KOPT-K1 (cell line): ENCODE results near the gene GSG1L.
"Not testable (repeated sequence)": the region's sequence is repeated elsewhere in the genome, so short reads cannot be mapped to it uniquely, and the experiment has no call there.

Experiments used
- H3K27ac ChIP-seq: fragments of 200-600 bp; sonication (generic); 2 replicates; pipeline ENCODE4 v1.5.1; 2016; ENCODE audit warnings: antibody characterized with exemption, mild to moderate bottlenecking, low read depth, low read length; ENCODE audit not compliant: poor library complexity, severe bottlenecking
- H3K36me3 ChIP-seq: fragments of 200-600 bp; sonication (generic); 2 replicates; pipeline ENCODE4 v1.5.1; 2017; ENCODE audit warnings: antibody characterized with exemption, mild to moderate bottlenecking, low read length, moderate library complexity; ENCODE audit not compliant: insufficient read depth
- H3K9me3 ChIP-seq: fragments of 200-600 bp; sonication (generic); 2 replicates; pipeline ENCODE4 v1.5.1; 2017; ENCODE audit warnings: antibody characterized with exemption, low read length, mild to moderate bottlenecking; ENCODE audit not compliant: insufficient read depth, poor library complexity, severe bottlenecking

Gene GSG1L

DNA sequence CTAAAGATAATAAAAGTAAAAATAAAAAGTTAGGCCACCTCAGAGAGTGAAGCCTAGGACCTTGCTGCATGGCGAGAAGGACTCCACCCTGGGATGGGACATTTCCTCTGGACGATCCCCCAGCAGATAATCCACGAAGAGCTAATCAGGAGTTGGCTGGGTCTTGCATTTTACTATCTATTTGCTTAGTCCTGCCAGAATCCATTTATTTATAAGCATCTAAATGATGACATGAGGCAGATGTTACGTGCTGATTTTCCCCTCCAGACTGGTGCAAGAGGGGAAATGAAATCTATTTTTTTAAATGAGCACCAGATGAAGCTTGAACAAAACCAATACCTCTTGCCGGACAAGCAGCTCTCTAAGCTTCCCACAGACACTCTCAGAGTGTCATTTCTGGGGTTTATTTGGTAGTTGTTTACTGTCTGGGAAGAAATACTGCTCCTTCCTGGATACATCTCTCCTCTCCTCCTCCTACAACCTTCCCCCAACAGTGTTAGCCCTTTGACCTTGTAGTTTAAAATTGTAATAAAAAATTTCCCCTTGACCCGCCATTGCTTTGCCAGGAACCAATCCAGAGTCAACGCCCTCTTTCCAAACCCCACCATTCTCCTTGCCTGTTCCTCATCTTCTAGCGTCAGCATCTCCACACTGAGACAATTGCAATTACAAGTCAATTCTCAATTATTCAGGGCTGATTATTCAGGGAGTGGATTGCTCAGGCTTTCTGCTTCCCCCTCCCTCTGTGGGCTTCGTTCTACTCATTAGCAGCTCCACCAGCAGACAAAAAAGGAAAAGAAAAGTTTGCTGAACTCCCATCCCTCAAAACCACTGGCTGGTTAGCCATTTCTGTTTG, 63.0 kb downstream of the GSG1L start:
- H3K36me3 ChIP-seq, result no peaks in the 10 kb centered on the region
- no peak overlapping the region for H3K27ac ChIP-seq
- no peaks in the 10 kb centered on the region for H3K9me3 ChIP-seq

DNA sequence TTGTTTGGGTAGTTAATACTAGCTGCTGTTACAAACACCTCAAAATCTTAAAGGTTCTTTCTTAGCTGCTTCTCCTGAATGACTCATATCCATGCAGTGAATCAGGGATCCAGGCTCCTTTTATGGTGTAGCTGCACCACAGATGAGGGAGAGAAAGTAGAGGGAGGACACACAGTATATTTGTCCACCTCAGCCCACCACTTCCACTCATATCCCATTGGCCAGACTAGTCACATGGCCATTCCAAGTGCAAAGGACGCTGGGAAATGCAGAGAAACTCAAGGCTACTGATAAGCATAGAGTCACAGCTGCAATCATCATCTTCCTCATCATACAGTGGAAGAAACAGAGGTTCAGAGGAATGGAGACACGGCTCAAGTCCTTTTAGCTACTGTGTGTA, 63.8 kb downstream of the GSG1L start:
- Histone ChIP-seq H3K36me3 (no peaks in the 10 kb centered on the region), H3K27ac (no peak overlapping the region), H3K9me3 (no peaks in the 10 kb centered on the region)

DNA sequence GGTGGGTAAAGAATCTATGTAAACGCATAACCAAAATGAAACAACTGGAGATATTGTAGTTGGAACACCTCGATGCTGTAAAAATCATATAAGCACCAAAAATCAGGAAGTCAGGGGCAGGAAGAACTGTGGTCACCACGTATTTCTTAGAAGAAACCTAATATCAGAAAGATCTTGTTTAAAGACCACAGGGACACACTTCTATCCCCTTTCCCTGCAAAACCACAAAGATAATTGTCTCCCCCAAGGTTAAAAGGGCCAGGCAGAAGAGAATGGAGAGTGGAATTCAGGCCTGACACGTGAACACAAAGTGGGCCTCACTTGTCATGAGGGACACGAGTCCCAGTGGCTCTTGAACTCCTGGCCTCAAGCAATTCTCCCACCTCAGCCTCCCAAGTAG, 68.1 kb downstream of the GSG1L start:
- Histone ChIP-seq H3K27ac (no peak overlapping the region), H3K9me3 (peaks cover 12% of the 10 kb centered on the region), H3K36me3 (no peaks in the 10 kb centered on the region)

DNA sequence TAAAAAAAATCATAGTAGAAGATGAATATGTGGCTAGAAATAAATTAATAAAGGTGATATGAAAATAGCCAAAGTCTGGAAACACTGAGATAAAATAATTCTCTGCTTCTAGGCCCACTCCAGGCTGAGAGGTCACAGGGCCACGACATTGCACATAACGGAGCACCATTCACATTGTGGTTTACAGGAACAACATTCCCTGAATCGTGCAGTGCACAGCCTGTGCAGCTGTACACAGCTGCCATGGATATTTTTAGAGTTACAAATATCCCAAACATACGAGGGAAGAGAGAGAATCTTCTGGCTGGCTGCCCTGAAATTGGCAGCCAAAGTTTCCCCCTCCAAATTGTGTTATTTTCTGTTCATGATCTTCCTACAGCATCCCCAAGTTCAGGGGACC, 68.8 kb downstream of the GSG1L start:
- Histone ChIP-seq H3K36me3 (no peaks in the 10 kb centered on the region), H3K9me3 (peaks cover 12% of the 10 kb centered on the region), H3K27ac (no peak overlapping the region)

DNA sequence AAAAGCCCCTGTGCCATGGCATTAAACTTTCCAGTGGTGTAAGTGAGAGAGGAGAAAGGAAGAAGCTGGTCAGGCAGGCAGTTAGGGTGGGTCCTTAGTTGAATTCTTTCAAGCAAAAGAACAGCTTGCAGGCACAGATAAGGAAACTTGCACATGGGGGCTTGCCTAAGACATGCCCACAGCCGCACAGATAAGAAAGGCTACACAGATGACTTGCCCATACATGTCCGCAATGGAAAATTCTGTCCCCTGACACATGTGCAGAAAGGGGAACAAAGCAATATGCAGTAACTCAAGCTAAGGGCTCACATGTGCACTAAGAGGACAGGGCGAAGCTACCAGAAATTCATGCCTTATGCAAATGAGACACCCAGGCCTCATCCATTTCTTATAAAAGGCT, 69.9 kb downstream of the GSG1L start:
- Histone ChIP-seq H3K36me3 (no peaks in the 10 kb centered on the region), H3K9me3 (peaks cover 12% of the 10 kb centered on the region), H3K27ac (no peak overlapping the region)

DNA sequence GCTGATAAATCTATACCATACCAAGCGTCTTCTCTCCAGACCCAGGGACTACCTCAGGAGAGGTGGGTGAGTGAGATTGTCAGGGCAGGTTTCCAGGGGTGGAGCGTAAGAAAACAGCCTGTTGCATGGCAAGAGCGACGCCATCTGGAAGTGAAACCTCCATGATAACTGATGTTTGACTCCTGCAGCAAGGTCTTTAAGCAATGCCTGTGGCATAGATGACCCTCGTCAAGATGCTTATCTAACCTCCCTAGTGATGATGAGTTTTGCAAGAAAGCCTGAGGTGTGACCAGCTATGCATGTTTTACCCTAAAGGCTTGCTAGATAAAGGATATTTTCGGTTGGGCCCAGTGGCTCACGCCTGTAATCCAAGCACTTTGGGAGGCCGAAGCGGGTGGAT, 71.6 kb downstream of the GSG1L start:
- H3K36me3 ChIP-seq, result no peaks in the 10 kb centered on the region
- no peak overlapping the region for H3K27ac ChIP-seq
- H3K9me3 ChIP-seq, result peaks cover 12% of the 10 kb centered on the region

DNA sequence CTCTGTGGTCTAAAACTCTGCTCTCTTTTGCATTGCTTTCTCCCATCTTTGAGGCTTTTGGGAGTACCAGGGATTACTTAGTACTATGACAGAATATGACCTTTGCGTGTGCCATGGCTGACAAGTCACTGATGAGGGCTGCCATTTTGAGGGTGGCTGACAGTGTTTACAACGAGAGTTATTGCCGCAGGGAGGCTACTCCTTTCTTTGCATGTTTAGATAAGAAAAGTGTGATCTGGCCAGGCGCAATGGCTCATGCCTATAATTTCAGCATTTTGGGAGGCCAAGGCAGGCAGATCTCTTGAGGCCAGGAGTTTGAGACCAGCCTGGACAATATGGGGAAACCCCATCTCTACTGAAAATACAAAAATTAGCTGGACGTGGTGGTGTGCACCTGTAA, 77.5 kb downstream of the GSG1L start:
- H3K27ac ChIP-seq, result no peak overlapping the region
- H3K36me3 ChIP-seq, result no peaks in the 10 kb centered on the region
- no peaks in the 10 kb centered on the region for H3K9me3 ChIP-seq

DNA sequence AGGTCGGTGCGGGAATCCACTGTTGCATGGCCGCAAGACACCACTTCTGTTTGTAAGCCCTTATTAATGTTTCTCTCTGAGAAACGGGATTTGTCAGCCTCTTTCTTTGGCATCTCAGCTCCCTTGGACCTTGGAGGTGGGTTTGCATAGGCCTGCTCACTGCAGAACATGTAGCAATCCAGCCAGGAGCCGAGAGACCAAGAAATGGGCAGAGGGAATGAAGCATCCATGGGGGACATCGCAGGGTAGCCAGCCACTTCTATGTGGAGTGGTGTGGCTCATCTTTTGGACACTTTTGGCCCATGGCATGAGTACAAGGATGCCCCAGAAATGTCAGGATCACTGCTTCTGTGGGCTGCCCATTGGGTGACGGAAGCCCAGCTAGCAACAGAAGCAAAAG, 79.4 kb downstream of the GSG1L start:
- Histone ChIP-seq H3K9me3 (no peaks in the 10 kb centered on the region), H3K27ac (no peak overlapping the region), H3K36me3 (no peaks in the 10 kb centered on the region)

DNA sequence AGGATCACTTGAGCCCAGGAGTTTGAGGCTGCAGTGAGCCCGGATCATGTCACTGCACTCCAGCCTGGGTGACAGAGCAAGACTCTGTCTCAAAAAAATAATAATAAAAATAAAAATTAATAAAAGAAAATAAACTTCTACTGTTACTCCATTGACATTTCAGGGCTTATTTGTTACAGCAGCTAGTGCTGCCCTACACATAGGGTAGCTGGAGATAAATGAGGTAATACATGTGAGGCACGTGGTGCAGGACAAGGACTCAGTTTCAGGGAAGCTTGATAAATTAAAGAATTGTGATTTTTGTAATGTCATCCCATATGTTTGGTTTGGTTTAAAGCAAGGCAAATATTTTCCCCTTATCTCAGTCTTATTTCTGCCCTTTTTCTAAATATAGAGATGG, 80.3 kb downstream of the GSG1L start:
- Histone ChIP-seq H3K27ac (no peak overlapping the region), H3K36me3 (no peaks in the 10 kb centered on the region), H3K9me3 (no peaks in the 10 kb centered on the region)

DNA sequence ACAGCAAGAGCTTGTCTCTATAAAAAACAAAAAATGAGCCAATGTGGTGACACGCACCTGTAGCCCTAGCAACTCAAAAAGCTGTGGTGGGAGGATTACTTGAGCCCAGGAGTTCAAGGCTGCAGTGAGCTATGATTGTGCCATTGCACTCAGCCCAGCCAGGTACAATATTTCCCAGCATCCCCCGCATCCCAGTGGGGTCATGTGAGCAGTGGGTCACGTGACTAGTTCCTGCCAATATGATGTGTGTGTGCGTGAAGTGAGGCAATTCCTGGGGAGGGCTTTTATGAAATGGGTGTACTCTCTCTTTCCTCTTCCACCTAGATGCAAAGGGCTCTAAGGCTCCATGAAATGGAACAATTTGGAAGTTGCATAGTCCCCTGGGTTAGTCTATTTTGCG, 81.3 kb downstream of the GSG1L start:
- H3K36me3 ChIP-seq, result no peaks in the 10 kb centered on the region
- H3K27ac ChIP-seq, result no peak overlapping the region
- H3K9me3 ChIP-seq, result no peaks in the 10 kb centered on the region

DNA sequence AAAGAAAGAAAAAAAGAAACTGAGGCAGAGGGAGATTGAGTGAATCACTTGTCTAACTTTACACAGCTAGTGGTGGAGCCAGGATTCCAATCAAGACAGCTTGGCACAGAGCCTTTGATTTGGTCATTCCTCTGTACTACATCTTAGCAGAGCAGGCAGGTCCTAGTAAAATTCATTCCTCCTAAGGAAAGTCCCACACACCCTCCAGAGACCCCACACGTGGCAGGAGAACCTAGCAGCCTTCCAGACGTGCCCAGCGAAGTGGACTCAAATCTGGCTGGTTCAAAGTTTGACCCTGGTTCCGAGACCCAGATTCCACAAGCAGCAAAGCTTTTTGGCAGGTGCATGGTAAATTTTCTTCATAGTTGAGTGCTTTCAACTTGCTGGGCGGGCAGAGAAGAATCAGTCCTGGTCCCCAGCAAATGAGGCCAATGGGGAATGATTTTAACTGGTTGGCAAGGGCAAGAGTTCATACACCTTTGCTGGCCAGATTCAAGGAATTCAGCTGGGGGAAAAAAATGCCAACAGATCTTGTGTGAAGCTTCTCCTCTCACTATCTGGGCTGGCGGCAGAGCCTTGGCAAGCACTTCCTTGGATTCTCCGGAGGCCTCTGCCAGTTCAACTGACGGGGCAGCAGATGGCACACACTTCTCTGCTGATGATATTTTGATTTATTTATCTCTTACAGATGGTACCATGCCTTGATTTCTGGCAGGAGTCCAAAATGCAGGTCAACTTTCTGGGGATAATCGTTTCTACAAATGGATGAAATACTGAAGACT, 82.4 kb downstream of the GSG1L start:
- no peaks in the 10 kb centered on the region for H3K36me3 ChIP-seq
- no peaks in the 10 kb centered on the region for H3K9me3 ChIP-seq
- no peak overlapping the region for H3K27ac ChIP-seq

DNA sequence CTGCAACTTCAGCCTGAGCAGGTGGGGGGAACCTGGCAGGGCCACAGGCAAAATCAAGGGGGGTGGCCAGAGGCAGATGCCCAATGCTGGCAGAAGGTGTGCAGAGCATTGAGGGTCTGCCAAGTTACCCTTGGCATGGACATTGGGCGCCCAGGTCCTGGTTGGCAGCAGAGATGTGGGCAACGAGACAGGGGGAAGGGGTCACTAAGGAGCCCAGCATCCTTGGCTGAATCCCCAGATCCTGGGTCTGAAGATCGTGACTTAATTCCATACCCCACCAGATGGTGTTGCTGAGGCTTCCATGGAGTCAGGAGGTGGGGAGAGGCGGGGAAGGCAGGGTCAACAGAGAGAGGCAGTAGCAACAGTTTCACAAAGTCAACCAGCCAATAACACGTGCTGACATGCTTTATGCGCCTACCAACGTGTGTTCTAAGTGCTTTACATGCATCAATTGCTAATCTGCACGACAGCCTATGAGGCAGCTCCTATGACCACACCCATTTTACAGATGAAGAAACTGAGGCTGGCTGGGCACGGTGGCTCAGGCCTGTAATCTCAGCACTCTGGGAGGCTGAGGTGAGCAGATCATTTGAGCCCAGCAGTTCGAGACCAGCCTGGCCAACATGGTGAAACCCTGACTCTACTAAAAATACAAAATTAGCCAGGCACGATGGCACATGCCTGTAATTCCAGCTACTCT, 83.3 kb downstream of the GSG1L start:
- Histone ChIP-seq H3K9me3 (no peaks in the 10 kb centered on the region), H3K36me3 (no peaks in the 10 kb centered on the region), H3K27ac (no peak overlapping the region)

DNA sequence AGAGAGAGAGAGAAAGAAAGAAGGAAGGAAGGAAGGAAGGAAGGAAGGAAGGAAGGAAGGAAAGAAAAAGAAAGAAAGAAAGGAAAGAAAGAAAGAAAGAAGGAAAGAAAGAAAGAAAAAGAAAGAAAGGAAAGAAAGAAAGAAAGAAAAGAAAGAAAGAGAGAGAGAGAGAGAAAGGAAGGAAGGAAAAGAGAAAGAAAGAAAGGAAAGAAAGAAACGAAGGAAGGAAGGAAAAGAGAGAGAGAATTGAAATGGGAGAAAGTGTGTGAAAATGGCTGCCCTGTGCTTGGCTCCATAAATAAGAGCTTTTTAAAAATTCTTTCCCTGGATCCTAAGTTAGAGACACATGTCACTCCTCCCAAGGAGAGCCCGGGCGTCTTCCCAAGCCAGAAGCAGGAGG, 83.8 kb downstream of the GSG1L start:
- H3K27ac ChIP-seq, H3K36me3 ChIP-seq, H3K9me3 ChIP-seq: not testable (repeated sequence)

DNA sequence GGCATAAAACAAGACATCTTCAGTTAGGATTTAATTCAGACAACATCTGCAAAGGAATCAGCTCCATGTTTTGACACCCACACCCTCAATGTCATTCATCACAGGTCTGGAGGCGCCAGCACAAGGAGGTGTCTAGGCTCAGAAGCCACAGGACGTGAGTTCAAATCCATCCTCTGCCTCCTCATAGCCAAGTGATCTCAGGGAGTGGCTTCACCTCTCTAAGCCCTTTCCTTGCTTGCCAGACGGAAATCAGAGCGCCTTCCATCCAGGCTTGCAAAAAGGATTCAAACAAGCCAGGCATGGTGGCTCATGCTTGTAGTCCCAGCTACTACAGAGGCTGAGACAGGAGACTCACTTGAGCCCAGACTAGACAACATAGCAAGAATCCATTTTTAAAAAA, 84.6 kb downstream of the GSG1L start:
- no peak overlapping the region for H3K27ac ChIP-seq
- H3K9me3 ChIP-seq, result no peaks in the 10 kb centered on the region
- H3K36me3 ChIP-seq, result no peaks in the 10 kb centered on the region

DNA sequence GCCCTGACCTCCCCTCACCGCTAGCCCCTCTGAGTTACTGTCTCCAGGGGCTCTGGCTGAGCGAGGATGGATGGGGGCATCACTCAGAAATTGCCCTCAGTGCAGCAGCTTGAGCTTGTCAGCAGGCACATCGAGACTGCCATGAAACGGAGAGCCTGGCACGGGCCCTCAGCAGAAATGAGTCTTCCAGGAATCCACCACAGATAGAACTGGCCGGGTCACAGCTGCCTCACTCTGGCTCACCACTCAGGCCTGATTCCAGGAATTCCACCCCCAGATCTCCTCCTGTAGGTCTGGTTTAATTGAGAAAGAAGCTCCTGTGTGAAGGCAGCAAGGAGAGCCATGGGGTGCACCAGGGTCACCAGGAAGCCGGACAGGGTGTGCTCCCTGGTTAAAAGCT, 85.5 kb downstream of the GSG1L start:
- H3K27ac ChIP-seq, result no peak overlapping the region
- no peaks in the 10 kb centered on the region for H3K9me3 ChIP-seq
- no peaks in the 10 kb centered on the region for H3K36me3 ChIP-seq
